ENCODE data around the gene PLOD1. TPM values are rescaled to one million over a fixed set of nuclear protein-coding genes. Genes with fewer than 3 reads are reported as not detected.

PLOD1 gene
- polyA plus RNA-seq, 1 donor (not counting 4 experiments of a cell fraction or from before 2014, with no cell fraction given): 63.6 TPM

GRCh38 chr1:11984121-11984520, 49.6 kb downstream of the PLOD1 start:
- Histone ChIP-seq H3K4me2 (ENCODE audit: control insufficient read depth, extremely low read depth, insufficient read depth, low read depth, low read length) (peak overlapping the region; percentile 2), H4K20me1 (ENCODE audit: control insufficient read depth, extremely low read depth, insufficient read depth, low read length) (peaks cover 22% of the 10 kb centered on the region), H3K27me3 (ENCODE audit: control insufficient read depth, extremely low read depth, insufficient read depth, low read length) (no peaks in the 10 kb centered on the region), H3K9ac (ENCODE audit: control insufficient read depth, extremely low read depth, insufficient read depth, low read length) (no peak overlapping the region), H3K27ac (ENCODE audit: control insufficient read depth, insufficient read depth, low read length) (no peak overlapping the region), H3K9me3 (ENCODE audit: control insufficient read depth, low read depth, low read length) (no peaks in the 10 kb centered on the region), H3K9me1 (ENCODE audit: control insufficient read depth, extremely low read depth, insufficient read depth, low read length) (peaks cover 5% of the 10 kb centered on the region), H2AFZ (ENCODE audit: control insufficient read depth, low read length) (no peak overlapping the region), H3K79me2 (ENCODE audit: control insufficient read depth, insufficient read depth, low read length) (peaks cover 78% of the 10 kb centered on the region), H3K4me3 (ENCODE audit: control insufficient read depth in 2 of 3, extremely low read depth in 1 of 3, insufficient read depth in 2 of 3, low read depth in 1 of 3, low read length in 3 of 3) (no peak overlapping the region), H3K4me1 (ENCODE audit: control insufficient read depth, extremely low read depth, insufficient read depth, low read length) (peaks cover 35% of the 10 kb centered on the region), H3K36me3 (ENCODE audit: control insufficient read depth in 2 of 2, extremely low read depth in 1 of 2, insufficient read depth in 2 of 2, low read length in 2 of 2) (peaks cover 30 to 47% of the 10 kb centered on the region in 2 experiments)
- dilution Hi-C loops (cut with MboI; ENCODE audit: extremely low pct_ligation_motif_present, low sequenced_read_pairs): no loop called here
- FAIRE-seq: no peak
- DNase-seq (ENCODE audit: low read depth, low spot score): no peak
- no peak for TF ChIP-seq EZH2 (IDR thresholded peaks at IDR 0.05; ENCODE audit: low read length)
- no peak for TF ChIP-seq CTCF (optimal IDR thresholded peaks at IDR 0.05 in 1 of 3, IDR thresholded peaks at IDR 0.05 in 1 of 3, conservative IDR thresholded peaks at IDR 0.05 in 1 of 3; ENCODE audit: extremely low read depth in 1 of 3, insufficient read depth in 2 of 3, low read length in 3 of 3)

- Histone ChIP-seq H3K79me2 (ENCODE audit: control insufficient read depth, insufficient read depth, low read length) (peaks cover 81% of the 10 kb centered on the region), H4K20me1 (ENCODE audit: control insufficient read depth, extremely low read depth, insufficient read depth, low read length) (peaks cover 23% of the 10 kb centered on the region)
- no peak for FAIRE-seq
Measured at GRCh38 chr1:11984576-11984975, 50.1 kb downstream of the PLOD1 start.

More at GRCh38 chr1:11984576-11984975, 50.1 kb downstream of the PLOD1 start:
- peaks cover 30% of the 10 kb centered on the region for H3K4me1 ChIP-seq (ENCODE audit: control insufficient read depth, extremely low read depth, insufficient read depth, low read length)
- dilution Hi-C loops (cut with MboI; ENCODE audit: extremely low pct_ligation_motif_present, low sequenced_read_pairs): no loop called here
- DNase-seq (ENCODE audit: low read depth, low spot score): no peak
- TF ChIP-seq EZH2 (IDR thresholded peaks at IDR 0.05; ENCODE audit: low read length): no peak
- no peak for TF ChIP-seq CTCF (optimal IDR thresholded peaks at IDR 0.05 in 1 of 3, IDR thresholded peaks at IDR 0.05 in 1 of 3, conservative IDR thresholded peaks at IDR 0.05 in 1 of 3; ENCODE audit: extremely low read depth in 1 of 3, insufficient read depth in 2 of 3, low read length in 3 of 3)
- no peaks in the 10 kb centered on the region for H3K9me3 ChIP-seq (ENCODE audit: control insufficient read depth, low read depth, low read length)
- no peak overlapping the region for H3K4me3 ChIP-seq (ENCODE audit: control insufficient read depth in 2 of 3, extremely low read depth in 1 of 3, insufficient read depth in 2 of 3, low read depth in 1 of 3, low read length in 3 of 3)
- H3K36me3 ChIP-seq (ENCODE audit: control insufficient read depth in 2 of 2, extremely low read depth in 1 of 2, insufficient read depth in 2 of 2, low read length in 2 of 2): peaks cover 33 to 51% of the 10 kb centered on the region in 2 experiments
- peak overlapping the region; percentile 29 for H3K9ac ChIP-seq (ENCODE audit: control insufficient read depth, extremely low read depth, insufficient read depth, low read length)
- no peak overlapping the region for H3K27ac ChIP-seq (ENCODE audit: control insufficient read depth, insufficient read depth, low read length)
- H3K27me3 ChIP-seq (ENCODE audit: control insufficient read depth, extremely low read depth, insufficient read depth, low read length): no peaks in the 10 kb centered on the region
- peaks cover 5% of the 10 kb centered on the region for H3K9me1 ChIP-seq (ENCODE audit: control insufficient read depth, extremely low read depth, insufficient read depth, low read length)
- no peak overlapping the region for H3K4me2 ChIP-seq (ENCODE audit: control insufficient read depth, extremely low read depth, insufficient read depth, low read depth, low read length)
- H2AFZ ChIP-seq (ENCODE audit: control insufficient read depth, low read length): no peak overlapping the region
